GM12878 (cell line): ENCODE measurements around the gene GAREM1. TPM values are rescaled to one million over a fixed set of nuclear protein-coding genes. Genes with fewer than 3 reads are reported as not detected.

Experiments
- ATAC-seq: fragments of 200-7000 bp; cut with Tn5 transposase; 3 replicates; pipeline ENCODE4 v1.9.1; 2020; ENCODE audit warnings: mild to moderate bottlenecking, moderate library complexity
- BruUV-seq: library from RNA; stranded (reverse); fragments of 400-500 nt; replicated peaks from 2 replicates; lab custom pipeline; 2021; lab: Mats Ljungman, UMichigan
- CTCF ChIA-PET: fragments of 300-600 bp; sonication (Branson Sonifier 250); formaldehyde crosslinking; extraction: SDS; loops from one replicate; lab custom pipeline; 2021; ENCODE audit warnings: inconsistent platforms; lab: Yijun Ruan, JAX
- POLR2A ChIA-PET: fragments of 350-600 bp; formaldehyde crosslinking; extraction: SDS; loops from one replicate; lab custom pipeline; 2021; ENCODE audit warnings: inconsistent platforms; lab: Charles Lee
- RAD21 ChIA-PET: fragments of 300-600 bp; sonication (Branson Sonifier 250); formaldehyde crosslinking; loops from one replicate; lab custom pipeline; 2023; ENCODE audit warnings: antibody characterized with exemption; ENCODE audit not compliant: unreplicated experiment; lab: Charles Lee
- SMC1A ChIA-PET: fragments of 300-600 bp; sonication (Branson Sonifier 250); formaldehyde crosslinking; loops from one replicate; lab custom pipeline; 2023; ENCODE audit not compliant: unreplicated experiment, uncharacterized antibody; lab: Charles Lee
- DNase-seq: peaks from one replicate; pipeline ENCODE4 v3.0.0-alpha.2; 2011; ENCODE audit warnings: low read depth, low spot score
- FAIRE-seq: peaks from 3 replicates; lab custom pipeline; 2011; peaks lifted over from hg19 to GRCh38; lab: Jason Lieb, UNC
- H2AFZ ChIP-seq: 2 replicates; pipeline ENCODE4 v1.6.0; 2011; ENCODE audit warnings: low read depth, low read length, control low read depth; ENCODE audit not compliant: control insufficient read depth
- H3K27ac ChIP-seq: 2 replicates; pipeline ENCODE4 v1.5.1; 2011; ENCODE audit warnings: control low read depth; ENCODE audit not compliant: control insufficient read depth, insufficient read depth
- H3K27me3 ChIP-seq, 2 experiments: replicated peaks in 1 of 2; 2 replicates each; pipeline versions ENCODE4 v1.6.0 to v1.6.1; 2011; ENCODE audit warnings: low read length in 1 of 2; ENCODE audit not compliant: control insufficient read depth in 2 of 2, insufficient read depth in 2 of 2
- H3K36me3 ChIP-seq, 2 experiments: 2 replicates each; pipeline ENCODE4 v1.5.1; 2011; ENCODE audit warnings: low read length in 1 of 2; ENCODE audit not compliant: control insufficient read depth in 2 of 2, insufficient read depth in 2 of 2
- H3K4me1 ChIP-seq: 2 replicates; pipeline ENCODE4 v1.6.1; 2011; ENCODE audit warnings: mild to moderate bottlenecking, low read length, moderate library complexity, mixed read lengths; ENCODE audit not compliant: control insufficient read depth, insufficient read depth
- H3K4me2 ChIP-seq: 2 replicates; pipeline ENCODE4 v1.6.0; 2011; ENCODE audit warnings: control low read depth; ENCODE audit not compliant: control insufficient read depth, insufficient read depth
- H3K4me3 ChIP-seq: fragments of 200-600 bp; sonication (generic); 2 replicates; pipeline ENCODE4 v1.5.1; 2016
- H3K79me2 ChIP-seq: 2 replicates; pipeline ENCODE4 v1.6.0; 2011; ENCODE audit warnings: low read length; ENCODE audit not compliant: control insufficient read depth, insufficient read depth
- H3K9ac ChIP-seq: 2 replicates; pipeline ENCODE4 v1.8.0; 2011; ENCODE audit warnings: low read length, control low read depth, mixed read lengths; ENCODE audit not compliant: control insufficient read depth, insufficient read depth
- H3K9me3 ChIP-seq: replicated peaks from 3 replicates; pipeline ENCODE4 v1.5.1; 2011; ENCODE audit warnings: mild to moderate bottlenecking, low read length; ENCODE audit not compliant: control insufficient read depth, insufficient read depth
- H4K20me1 ChIP-seq: 2 replicates; pipeline ENCODE4 v1.6.0; 2011; ENCODE audit not compliant: control insufficient read depth, insufficient read depth
- BACH1 ChIP-seq: fragments of 450-650 bp; IDR thresholded peaks from 2 replicates; pipeline ENCODE4 v1.6.1; 2017; ENCODE audit warnings: mild to moderate bottlenecking, borderline replicate concordance
- SIN3A ChIP-seq: IDR thresholded peaks from 2 replicates; pipeline ENCODE4 v1.6.1; 2012; ENCODE audit warnings: low read depth, low read length, improper control_type of control experiment
- SMC3 ChIP-seq: IDR thresholded peaks from 2 replicates; pipeline ENCODE4 v1.6.1; 2011; ENCODE audit warnings: low read length, improper control_type of control experiment, borderline replicate concordance
- ZNF217 ChIP-seq: fragments of 450-650 bp; IDR thresholded peaks from 2 replicates; pipeline ENCODE4 v1.6.1; 2017; ENCODE audit warnings: antibody characterized with exemption, mild to moderate bottlenecking
- WGBS: methylation state at CpG from one replicate; pipeline ENCODE4 v1.1.6; 2016; ENCODE audit warnings: low lambda C conversion rate; ENCODE audit not compliant: insufficient replicate concordance, insufficient coverage; ENCODE audit errors: missing lambda C conversion rate; 5-methylcytosine and 5-hydroxymethylcytosine counted together
- in situ Hi-C: fragments of 300-500 bp; cut with MboI; formaldehyde crosslinking; loops from 9 replicates; pipeline ENCODE4 v1.14.3; 2018; ENCODE audit warnings: mixed read lengths
- intact Hi-C: fragments of 100-400 bp; cut with micrococcal nuclease; formaldehyde crosslinking; loops from one replicate; pipeline ENCODE4 v1.14.2; 2022; ENCODE audit not compliant: unreplicated experiment
- polyA plus RNA-seq, 11 experiments: library from polyadenylated mRNA; depleted of rRNA in 4 of 11; unstranded in 6 of 11; stranded (reverse) in 5 of 11; fragments of >200 nt; fragmentation: Nextera tagmentation in 4 of 11; fragmentation: Illumina TruSeq in 1 of 11; extraction: Ambion mirVana in 4 of 11; extraction: Trizol in 1 of 11; gene quantifications; 1 replicate in 1 of 11; 2 replicates in 10 of 11; pipeline versions ENCODE4 v1.2.1 to v1.2.3, GENCODE V29; 2011 to 2016; ENCODE audit warnings: inconsistent platforms in 2 of 11, missing spikeins in 2 of 11, low read depth in 1 of 11
- total RNA-seq, 4 experiments: library from RNA; depleted of rRNA in 3 of 4; stranded (reverse); fragments of >200 nt in 3 of 4; fragmentation: Illumina TruSeq in 1 of 4; extraction: Trizol in 1 of 4; gene quantifications; 2 replicates each; pipeline versions ENCODE4 v1.2.1 to v1.2.3, GENCODE V29; 2013 to 2021
- TF ChIP-seq, protein P1 (sequence below): fragments of 450-650 bp; IDR thresholded peaks from 2 replicates; pipeline ENCODE4 v1.6.1; 2017; ENCODE audit warnings: antibody characterized with exemption, mild to moderate bottlenecking, moderate library complexity

GAREM1 gene
- total and polyA plus RNA-seq, 10 of the 15 experiments (the other 5 are each of a cell fraction or from before 2014, with no cell fraction given), result 0.05 to 0.29 (median 0.05) TPM; not detected in 7

DNA sequence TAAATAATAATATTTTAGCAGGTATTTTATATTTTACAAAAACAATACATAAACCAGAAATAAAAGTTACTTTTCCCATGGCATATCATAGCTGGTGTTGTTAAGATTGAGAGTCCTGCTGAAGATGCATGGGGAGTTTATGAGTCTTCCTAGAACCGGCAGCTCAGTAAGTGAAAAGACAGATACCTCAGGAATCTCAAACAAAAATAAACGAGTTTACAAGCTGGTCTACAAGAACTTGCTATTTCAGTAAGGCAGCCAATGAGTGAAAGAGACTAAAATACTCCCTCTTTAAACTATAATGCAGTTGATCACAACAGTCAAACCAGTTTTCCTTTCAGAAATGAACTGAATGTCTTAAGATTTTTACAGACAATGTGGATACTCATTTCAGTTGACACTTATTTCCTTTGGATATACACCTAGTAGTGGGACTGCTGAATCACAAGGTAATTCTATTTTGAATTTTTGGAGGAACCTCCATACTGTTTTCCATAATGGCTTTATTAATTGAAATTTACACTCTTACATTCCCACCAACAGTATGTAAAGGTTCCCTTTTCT lies 8.9 kb downstream of the GAREM1 start:
- in situ Hi-C loops, result no loop called here
- FAIRE-seq (no peak), DNase-seq (no peak), ATAC-seq (no peak)
- TF ChIP-seq SMC3 (no peak), BACH1 (no peak), ZNF217 (no peak), SIN3A (no peak)
- TF ChIP-seq, protein P1, sequence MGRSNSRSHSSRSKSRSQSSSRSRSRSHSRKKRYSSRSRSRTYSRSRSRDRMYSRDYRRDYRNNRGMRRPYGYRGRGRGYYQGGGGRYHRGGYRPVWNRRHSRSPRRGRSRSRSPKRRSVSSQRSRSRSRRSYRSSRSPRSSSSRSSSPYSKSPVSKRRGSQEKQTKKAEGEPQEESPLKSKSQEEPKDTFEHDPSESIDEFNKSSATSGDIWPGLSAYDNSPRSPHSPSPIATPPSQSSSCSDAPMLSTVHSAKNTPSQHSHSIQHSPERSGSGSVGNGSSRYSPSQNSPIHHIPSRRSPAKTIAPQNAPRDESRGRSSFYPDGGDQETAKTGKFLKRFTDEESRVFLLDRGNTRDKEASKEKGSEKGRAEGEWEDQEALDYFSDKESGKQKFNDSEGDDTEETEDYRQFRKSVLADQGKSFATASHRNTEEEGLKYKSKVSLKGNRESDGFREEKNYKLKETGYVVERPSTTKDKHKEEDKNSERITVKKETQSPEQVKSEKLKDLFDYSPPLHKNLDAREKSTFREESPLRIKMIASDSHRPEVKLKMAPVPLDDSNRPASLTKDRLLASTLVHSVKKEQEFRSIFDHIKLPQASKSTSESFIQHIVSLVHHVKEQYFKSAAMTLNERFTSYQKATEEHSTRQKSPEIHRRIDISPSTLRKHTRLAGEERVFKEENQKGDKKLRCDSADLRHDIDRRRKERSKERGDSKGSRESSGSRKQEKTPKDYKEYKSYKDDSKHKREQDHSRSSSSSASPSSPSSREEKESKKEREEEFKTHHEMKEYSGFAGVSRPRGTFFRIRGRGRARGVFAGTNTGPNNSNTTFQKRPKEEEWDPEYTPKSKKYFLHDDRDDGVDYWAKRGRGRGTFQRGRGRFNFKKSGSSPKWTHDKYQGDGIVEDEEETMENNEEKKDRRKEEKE, result no peak
- CTCF ChIA-PET, result no interaction called here
- H3K79me2 ChIP-seq, result no peaks in the 10 kb centered on the region
- H3K4me3 ChIP-seq, result no peak overlapping the region
- BruUV-seq, result no TSS peak
- no peak overlapping the region for H3K4me2 ChIP-seq
- SMC1A ChIA-PET, result no interaction called here
- no peak overlapping the region for H3K27ac ChIP-seq
- no peak overlapping the region for H2AFZ ChIP-seq
- no peaks in the 10 kb centered on the region for H3K4me1 ChIP-seq
- no peaks in the 10 kb centered on the region for H3K9me3 ChIP-seq
- H3K36me3 ChIP-seq, result no peaks in the 10 kb centered on the region
- intact Hi-C loops, result no loop called here
- POLR2A ChIA-PET, result no interaction called here
- RAD21 ChIA-PET, result no interaction called here
- no peaks in the 10 kb centered on the region for H4K20me1 ChIP-seq
- no peaks in the 10 kb centered on the region for H3K27me3 ChIP-seq
- no peak overlapping the region for H3K9ac ChIP-seq
- WGBS, result 10% methylated on average over 2 of the region's 2 CpGs
